Measurements from ENCODE around the gene MYBPC2.

DNA sequence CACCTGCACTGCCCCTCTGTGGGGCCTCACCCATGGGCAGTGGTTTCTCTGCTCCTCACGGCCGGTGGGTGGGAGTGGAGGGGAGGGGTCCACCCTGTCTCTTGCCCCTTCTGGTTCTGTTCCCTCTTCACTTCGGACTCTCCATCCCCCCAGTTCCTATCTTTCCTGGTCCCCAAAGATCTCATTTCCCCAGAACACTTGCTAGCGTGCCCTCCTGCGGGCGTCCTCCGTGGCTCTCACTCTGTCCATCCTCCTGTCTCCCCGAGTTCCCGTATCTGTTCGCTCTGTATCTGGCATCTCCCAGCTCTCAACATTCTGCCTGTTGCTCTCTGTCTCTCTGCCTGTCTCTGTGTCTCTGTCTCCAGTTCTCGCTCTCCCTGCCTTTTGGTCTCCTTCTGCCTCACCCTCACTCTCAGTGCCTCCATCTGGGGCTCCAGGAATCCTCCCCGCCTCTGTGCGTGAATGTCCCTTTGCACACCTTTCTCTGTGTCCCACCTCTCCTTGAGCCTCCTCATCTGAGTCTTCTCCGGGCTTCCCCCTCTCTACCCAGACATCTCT, 13.6 kb upstream of the MYBPC2 start:
- TF ChIP-seq, protein P1, sequence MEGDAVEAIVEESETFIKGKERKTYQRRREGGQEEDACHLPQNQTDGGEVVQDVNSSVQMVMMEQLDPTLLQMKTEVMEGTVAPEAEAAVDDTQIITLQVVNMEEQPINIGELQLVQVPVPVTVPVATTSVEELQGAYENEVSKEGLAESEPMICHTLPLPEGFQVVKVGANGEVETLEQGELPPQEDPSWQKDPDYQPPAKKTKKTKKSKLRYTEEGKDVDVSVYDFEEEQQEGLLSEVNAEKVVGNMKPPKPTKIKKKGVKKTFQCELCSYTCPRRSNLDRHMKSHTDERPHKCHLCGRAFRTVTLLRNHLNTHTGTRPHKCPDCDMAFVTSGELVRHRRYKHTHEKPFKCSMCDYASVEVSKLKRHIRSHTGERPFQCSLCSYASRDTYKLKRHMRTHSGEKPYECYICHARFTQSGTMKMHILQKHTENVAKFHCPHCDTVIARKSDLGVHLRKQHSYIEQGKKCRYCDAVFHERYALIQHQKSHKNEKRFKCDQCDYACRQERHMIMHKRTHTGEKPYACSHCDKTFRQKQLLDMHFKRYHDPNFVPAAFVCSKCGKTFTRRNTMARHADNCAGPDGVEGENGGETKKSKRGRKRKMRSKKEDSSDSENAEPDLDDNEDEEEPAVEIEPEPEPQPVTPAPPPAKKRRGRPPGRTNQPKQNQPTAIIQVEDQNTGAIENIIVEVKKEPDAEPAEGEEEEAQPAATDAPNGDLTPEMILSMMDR (IDR thresholded peaks at IDR 0.05; ENCODE audit: insufficient read depth, low read depth, low read length): no peak
- TF ChIP-seq EZH2 (IDR thresholded peaks at IDR 0.05; ENCODE audit: insufficient read depth, low read length): peak; percentile 42
